ENCODE results near the gene ALG2.

- TF ChIP-seq CTCF (IDR thresholded peaks at IDR 0.05; ENCODE audit: insufficient read depth, low read length) (no peak), POLR2AphosphoS5 (IDR thresholded peaks at IDR 0.05; ENCODE audit: low read depth) (no peak), REST (IDR thresholded peaks at IDR 0.05; ENCODE audit: insufficient replicate concordance, low read depth) (no peak), SPI1 (IDR thresholded peaks at IDR 0.05; ENCODE audit: borderline replicate concordance, low read depth) (no peak), GABPA (IDR thresholded peaks at IDR 0.05; ENCODE audit: low read depth) (no peak)
Measured at GRCh38 chr9:99181621-99182020, 40.1 kb downstream of the ALG2 start.

Measured in HL-60 (cell line).